SK-N-SH (cell line): Measurements from ENCODE around the gene CACNA1H. TPM values are rescaled to one million over a fixed set of nuclear protein-coding genes. Genes with fewer than 3 reads are reported as not detected.

ENCODE experiments used
- CTCF ChIA-PET: fragments of 300-600, 350-600 bp; formaldehyde crosslinking; extraction: SDS; loops from one replicate; lab custom pipeline; 2021; lab: Yijun Ruan, JAX
- POLR2A ChIA-PET: fragments of 350-600 bp; sonication (Branson Sonifier 250); formaldehyde crosslinking; extraction: SDS; loops from one replicate; lab custom pipeline; 2020; ENCODE audit warnings: antibody characterized with exemption, inconsistent platforms; lab: Yijun Ruan, JAX
- DNase-seq: peaks from one replicate; pipeline ENCODE4 v3.0.0; 2012
- H2AFZ ChIP-seq: fragments of 200-600 bp; sonication (generic); 2 replicates; pipeline ENCODE4 v1.8.1; 2016; ENCODE audit warnings: antibody characterized with exemption, mild to moderate bottlenecking, low read depth
- H3F3A ChIP-seq: fragments of 200-600 bp; sonication (generic); replicated peaks from 2 replicates; pipeline ENCODE3; 2016; ENCODE audit warnings: antibody characterized with exemption, mild to moderate bottlenecking; ENCODE audit not compliant: insufficient read depth
- H3K27ac ChIP-seq, 2 experiments: fragments of 200-500 bp in 1 of 2; fragments of 200-600 bp in 1 of 2; sonication (Bioruptor generic) in 1 of 2; sonication (generic), shearing (Covaris generic) in 1 of 2; 2 replicates each; pipeline versions ENCODE4 v1.5.1 to v1.6.1; 2014 to 2016; ENCODE audit warnings: low read depth in 2 of 2, inconsistent platforms in 1 of 2, low read length in 1 of 2, mild to moderate bottlenecking in 1 of 2, mixed read lengths in 1 of 2
- H3K27me3 ChIP-seq: fragments of 200-600 bp; sonication (generic), shearing (Covaris generic); 2 replicates; pipeline ENCODE4 v1.6.1; 2016; ENCODE audit warnings: mixed run types; ENCODE audit not compliant: insufficient read depth
- H3K36me3 ChIP-seq, 2 experiments: fragments of 200-500 bp in 1 of 2; fragments of 200-600 bp in 1 of 2; sonication (Bioruptor generic) in 1 of 2; sonication (generic) in 1 of 2; replicated peaks in 1 of 2; 2 replicates each; pipeline versions ENCODE3 to v1.5.1; 2014 to 2016; ENCODE audit warnings: low read length in 1 of 2, mild to moderate bottlenecking in 1 of 2; ENCODE audit not compliant: insufficient read depth in 2 of 2, control insufficient read depth in 1 of 2
- H3K4me1 ChIP-seq, 2 experiments: fragments of 200-500 bp in 1 of 2; fragments of 200-600 bp in 1 of 2; sonication (Bioruptor generic) in 1 of 2; sonication (generic), shearing (Covaris generic) in 1 of 2; 2 replicates each; pipeline versions ENCODE4 v1.5.1 to v1.6.1; 2014 to 2016; ENCODE audit warnings: low read depth in 1 of 2, low read length in 1 of 2, mixed run types in 1 of 2; ENCODE audit not compliant: insufficient read depth in 2 of 2, control insufficient read depth in 1 of 2
- H3K4me2 ChIP-seq: fragments of 200-600 bp; sonication (generic), shearing (Covaris generic); 2 replicates; pipeline ENCODE4 v1.6.1; 2017; ENCODE audit warnings: mixed run types
- H3K4me3 ChIP-seq, 2 experiments: fragments of 200-500 bp in 1 of 2; fragments of 200-600 bp in 1 of 2; sonication (Bioruptor generic) in 1 of 2; sonication (generic), shearing (Covaris generic) in 1 of 2; 2 replicates each; pipeline versions ENCODE4 v1.5.1 to v1.8.1; 2014 to 2016; ENCODE audit warnings: low read depth in 2 of 2, inconsistent platforms in 1 of 2, low read length in 1 of 2, mild to moderate bottlenecking in 1 of 2, mixed read lengths in 1 of 2, moderate library complexity in 1 of 2
- H3K79me2 ChIP-seq: fragments of 200-600 bp; sonication (generic); 2 replicates; pipeline ENCODE4 v1.8.1; 2017; ENCODE audit warnings: mild to moderate bottlenecking; ENCODE audit not compliant: insufficient read depth
- H3K9ac ChIP-seq: fragments of 200-600 bp; sonication (generic); 2 replicates; pipeline ENCODE4 v1.6.1; 2017; ENCODE audit warnings: mixed run types
- H3K9me2 ChIP-seq: fragments of 200-600 bp; sonication (generic); 2 replicates; pipeline ENCODE4 v1.6.1; 2017; ENCODE audit warnings: mixed run types
- H3K9me3 ChIP-seq: fragments of 200-600 bp; sonication (generic); 2 replicates; pipeline ENCODE4 v1.6.1; 2017; ENCODE audit warnings: mixed run types, mild to moderate bottlenecking, moderate library complexity
- H4K20me1 ChIP-seq: fragments of 200-600 bp; sonication (generic); 2 replicates; pipeline ENCODE4 v1.6.1; 2017; ENCODE audit warnings: mild to moderate bottlenecking, mixed run types; ENCODE audit not compliant: insufficient read depth
- FOSL2 ChIP-seq: IDR thresholded peaks from 2 replicates; pipeline ENCODE4 v1.4.0; 2012; ENCODE audit warnings: low read depth, mild to moderate bottlenecking, moderate library complexity, borderline replicate concordance
- FOXJ3 ChIP-seq: sonication (generic); formaldehyde crosslinking; IDR thresholded peaks from 2 replicates; pipeline ENCODE4 v1.5.1; 2020; ENCODE audit warnings: mild to moderate bottlenecking, missing genetic modification reagents
- FOXM1 ChIP-seq: IDR thresholded peaks from 2 replicates; pipeline ENCODE4 v1.4.0; 2012; ENCODE audit warnings: low read depth, mild to moderate bottlenecking
- MAX ChIP-seq: IDR thresholded peaks from 2 replicates; pipeline ENCODE4 v1.4.0; 2012; ENCODE audit warnings: low read depth
- MEF2A ChIP-seq: IDR thresholded peaks from 2 replicates; pipeline ENCODE4 v1.4.0; 2012; ENCODE audit warnings: low read depth, borderline replicate concordance
- MXI1 ChIP-seq: IDR thresholded peaks from 2 replicates; pipeline ENCODE4 v1.6.1; 2012; ENCODE audit warnings: mild to moderate bottlenecking, low read depth, low read length, improper control_type of control experiment
- NFIC ChIP-seq: IDR thresholded peaks from 2 replicates; pipeline ENCODE4 v1.4.0; 2012; ENCODE audit warnings: borderline replicate concordance
- NRF1 ChIP-seq: IDR thresholded peaks from 2 replicates; pipeline ENCODE4 v1.6.1; 2012; ENCODE audit warnings: low read depth, mild to moderate bottlenecking, low read length
- POLR2AphosphoS5 ChIP-seq: IDR thresholded peaks from 2 replicates; pipeline ENCODE4 v1.6.1; 2012; ENCODE audit warnings: low read depth, low read length
- RAD21 ChIP-seq: IDR thresholded peaks from 2 replicates; pipeline ENCODE4 v1.6.1; 2012; ENCODE audit warnings: mild to moderate bottlenecking, low read length
- RXRA ChIP-seq: IDR thresholded peaks from 2 replicates; pipeline ENCODE4 v1.4.0; 2012; ENCODE audit warnings: low read depth, mild to moderate bottlenecking, borderline replicate concordance
- USF2 ChIP-seq: fragments of 150-350 bp; IDR thresholded peaks from 2 replicates; pipeline ENCODE4 v1.6.1; 2017; ENCODE audit warnings: antibody characterized with exemption, low read length, low read depth, borderline replicate concordance
- YY1 ChIP-seq: IDR thresholded peaks from 2 replicates; pipeline ENCODE4 v1.4.0; 2012; ENCODE audit warnings: low read depth, mild to moderate bottlenecking
- ZBTB33 ChIP-seq: IDR thresholded peaks from 2 replicates; pipeline ENCODE4 v1.4.0; 2012; ENCODE audit warnings: low read depth, borderline replicate concordance
- WGBS: methylation state at CpG from one replicate; pipeline ENCODE4 v1.1.6; 2017; ENCODE audit warnings: low lambda C conversion rate; 5-methylcytosine and 5-hydroxymethylcytosine counted together
- polyA plus RNA-seq, 3 experiments: library from polyadenylated mRNA; depleted of rRNA; stranded (reverse); fragments of >200 nt; gene quantifications; 2 replicates each; pipeline ENCODE4 v1.2.3, GENCODE V29; 2012
- TF ChIP-seq, protein P1 (sequence below): fragments of 200-600 bp; sonication (generic); IDR thresholded peaks from 2 replicates; pipeline ENCODE4 v1.6.1; 2017; ENCODE audit warnings: antibody characterized with exemption, mild to moderate bottlenecking, moderate library complexity

The CACNA1H gene
- polyA plus RNA-seq, 1 of the 3 experiments (the other 2 are of a cell fraction): not detected

- H3K4me1 ChIP-seq: no peaks in the 10 kb centered on the region
- H3K9ac ChIP-seq: no peak overlapping the region
- TF ChIP-seq RAD21: no peak
- no peak for TF ChIP-seq YY1
- TF ChIP-seq MAX: no peak
- TF ChIP-seq NRF1: no peak
- TF ChIP-seq ZBTB33: no peak
- TF ChIP-seq NFIC: no peak
- no peak for TF ChIP-seq MEF2A
- TF ChIP-seq, protein P1, sequence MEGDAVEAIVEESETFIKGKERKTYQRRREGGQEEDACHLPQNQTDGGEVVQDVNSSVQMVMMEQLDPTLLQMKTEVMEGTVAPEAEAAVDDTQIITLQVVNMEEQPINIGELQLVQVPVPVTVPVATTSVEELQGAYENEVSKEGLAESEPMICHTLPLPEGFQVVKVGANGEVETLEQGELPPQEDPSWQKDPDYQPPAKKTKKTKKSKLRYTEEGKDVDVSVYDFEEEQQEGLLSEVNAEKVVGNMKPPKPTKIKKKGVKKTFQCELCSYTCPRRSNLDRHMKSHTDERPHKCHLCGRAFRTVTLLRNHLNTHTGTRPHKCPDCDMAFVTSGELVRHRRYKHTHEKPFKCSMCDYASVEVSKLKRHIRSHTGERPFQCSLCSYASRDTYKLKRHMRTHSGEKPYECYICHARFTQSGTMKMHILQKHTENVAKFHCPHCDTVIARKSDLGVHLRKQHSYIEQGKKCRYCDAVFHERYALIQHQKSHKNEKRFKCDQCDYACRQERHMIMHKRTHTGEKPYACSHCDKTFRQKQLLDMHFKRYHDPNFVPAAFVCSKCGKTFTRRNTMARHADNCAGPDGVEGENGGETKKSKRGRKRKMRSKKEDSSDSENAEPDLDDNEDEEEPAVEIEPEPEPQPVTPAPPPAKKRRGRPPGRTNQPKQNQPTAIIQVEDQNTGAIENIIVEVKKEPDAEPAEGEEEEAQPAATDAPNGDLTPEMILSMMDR: no peak
- no peak for TF ChIP-seq MXI1
- TF ChIP-seq RXRA: no peak
- no peak for TF ChIP-seq FOSL2
- no peak for TF ChIP-seq POLR2AphosphoS5
- no peak for TF ChIP-seq USF2
- no peak for TF ChIP-seq FOXM1
- no peak for TF ChIP-seq FOXJ3 (CRISPR knock-in tag)
- TF ChIP-seq, all 33 proteins: peak for 0
- ChIA-PET CTCF (interaction anchor here (0.6 to 1.2 kb wide), 3 partner anchors 11 to 125 kb away, joined by 3 to 5 read pairs (median 3); no protein-coding TSS in a partner anchor), POLR2A (no interaction called here)
- Histone ChIP-seq H2AFZ (no peak overlapping the region), H3K27ac (no peak overlapping the region), H3K36me3 (no peaks in the 10 kb centered on the region), H3K4me3 (no peak overlapping the region), H3K4me2 (no peak overlapping the region), H4K20me1 (no peaks in the 10 kb centered on the region), H3F3A (no peaks in the 10 kb centered on the region), H3K79me2 (no peaks in the 10 kb centered on the region), H3K9me2 (no peaks in the 10 kb centered on the region), H3K27me3 (peaks cover 97% of the 10 kb centered on the region), H3K9me3 (no peaks in the 10 kb centered on the region)
- DNase-seq: no peak
- WGBS: 36% methylated on average over 21 of the region's 32 CpGs
Observed at GRCh38 chr16:1216681-1217400, 63.9 kb downstream of the CACNA1H start.
